ENCODE results near the gene PGLYRP4.

The PGLYRP4 gene

DNA sequence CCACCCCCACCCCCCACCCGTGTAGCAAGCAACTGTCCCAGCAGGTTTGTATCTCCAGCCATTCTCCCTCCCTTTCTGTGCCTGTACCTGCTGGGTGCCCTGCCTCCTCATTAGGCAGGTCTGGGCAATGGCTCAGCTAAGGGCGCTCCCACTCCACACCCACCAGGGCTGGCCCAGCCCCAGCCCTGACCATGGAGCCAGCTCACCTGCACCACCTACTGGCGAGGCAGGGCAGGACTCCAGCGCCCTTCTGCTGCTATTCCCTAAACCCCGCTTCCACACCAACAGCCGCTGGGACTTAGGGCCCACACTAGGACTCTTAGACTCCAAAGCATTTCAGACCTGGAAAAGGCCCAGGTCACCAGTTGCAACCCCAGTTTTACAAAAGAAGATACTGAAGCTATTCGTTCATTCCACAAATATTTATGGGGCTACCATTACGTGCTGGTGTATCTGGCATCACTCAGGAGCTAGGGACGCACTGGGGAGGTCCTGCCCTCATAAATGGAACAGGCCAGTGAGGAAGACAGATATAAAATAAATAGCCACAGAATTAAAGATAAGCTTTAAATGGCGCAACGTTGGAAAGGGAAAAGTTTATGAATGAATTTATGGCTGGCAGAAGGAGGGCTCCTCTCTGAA, 59.9 kb downstream of the PGLYRP4 start:
- no peak overlapping the region for H3K4me3 ChIP-seq (ENCODE audit: low read length)
- no peak for TF ChIP-seq ZNF274 (IDR thresholded peaks at IDR 0.05; ENCODE audit: low read depth, low read length)

Data from GM08714 (cell line).